GM06990 (cell line): Measurements from ENCODE around the gene CLK3.

Experiments used
- DNase-seq: peaks from one replicate; pipeline ENCODE4 v3.0.0-alpha.2; 2011; ENCODE audit not compliant: insufficient read length; ENCODE audit errors: extremely low read depth
- H3K27me3 ChIP-seq: replicated peaks from 2 replicates; pipeline ENCODE4 v1.6.0; 2011; ENCODE audit warnings: low read length; ENCODE audit not compliant: control insufficient read depth, insufficient read depth
- H3K36me3 ChIP-seq: 2 replicates; pipeline ENCODE4 v1.5.1; 2011; ENCODE audit warnings: low read length; ENCODE audit not compliant: control insufficient read depth, insufficient read depth
- H3K4me3 ChIP-seq: replicated peaks from 2 replicates; pipeline ENCODE4 v1.5.1; 2011; ENCODE audit warnings: low read depth, mild to moderate bottlenecking, control low read depth, low read length
- CTCF ChIP-seq: IDR thresholded peaks from 2 replicates; pipeline ENCODE4 v1.5.1; 2011; ENCODE audit warnings: low read length, control low read depth, mild to moderate bottlenecking, inconsistent platforms; ENCODE audit not compliant: insufficient read depth, poor library complexity, severe bottlenecking

CLK3 gene

GRCh38 chr15:74621936-74622335, 6.3 kb downstream of the CLK3 start:
- peaks cover 76% of the 10 kb centered on the region for H3K36me3 ChIP-seq
- TF ChIP-seq CTCF: no peak
- no peaks in the 10 kb centered on the region for H3K27me3 ChIP-seq
- DNase-seq: no peak
- H3K4me3 ChIP-seq: no peak overlapping the region

GRCh38 chr15:74622758-74623157, 7.1 kb downstream of the CLK3 start:
- no peak for TF ChIP-seq CTCF
- H3K4me3 ChIP-seq: no peak overlapping the region
- DNase-seq: no peak
- no peaks in the 10 kb centered on the region for H3K27me3 ChIP-seq
- H3K36me3 ChIP-seq: peaks cover 81% of the 10 kb centered on the region

GRCh38 chr15:74624020-74624602, 8.5 kb downstream of the CLK3 start:
- peaks cover 86% of the 10 kb centered on the region for H3K36me3 ChIP-seq
- H3K27me3 ChIP-seq: no peaks in the 10 kb centered on the region
- no peak overlapping the region for H3K4me3 ChIP-seq
- DNase-seq: no peak
- TF ChIP-seq CTCF: no peak

GRCh38 chr15:74625693-74626092, 10.1 kb downstream of the CLK3 start:
- Histone ChIP-seq H3K36me3 (peaks cover 84% of the 10 kb centered on the region), H3K27me3 (no peaks in the 10 kb centered on the region), H3K4me3 (no peak overlapping the region)
- TF ChIP-seq CTCF: no peak
- no peak for DNase-seq

GRCh38 chr15:74626336-74626735, 10.7 kb downstream of the CLK3 start:
- peaks cover 84% of the 10 kb centered on the region for H3K36me3 ChIP-seq
- no peak overlapping the region for H3K4me3 ChIP-seq
- no peak for TF ChIP-seq CTCF
- H3K27me3 ChIP-seq: no peaks in the 10 kb centered on the region
- no peak for DNase-seq
